Keratinocyte (primary cell): Measurements from ENCODE around the gene RILPL2. TPM values are rescaled to one million over a fixed set of nuclear protein-coding genes. Genes with fewer than 3 reads are reported as not detected.
"Not testable (repeated sequence)": the region's sequence is repeated elsewhere in the genome, so short reads cannot be mapped to it uniquely, and the experiment has no call there.

Source experiments
- DNase-seq: peaks from one replicate; pipeline ENCODE4 v3.0.0-alpha.2; 2011; ENCODE audit warnings: low read depth, missing footprints, low spot score
- FAIRE-seq: peaks from 2 replicates; lab custom pipeline; 2011; peaks lifted over from hg19 to GRCh38; lab: Jason Lieb, UNC
- H2AFZ ChIP-seq: 2 replicates; pipeline ENCODE4 v1.6.0; 2012; ENCODE audit warnings: low read length, control low read depth, inconsistent platforms; ENCODE audit not compliant: control insufficient read depth
- H3K27ac ChIP-seq: 2 replicates; pipeline ENCODE4 v1.5.1; 2011; ENCODE audit warnings: low read length; ENCODE audit not compliant: control insufficient read depth, insufficient read depth
- H3K27me3 ChIP-seq: 3 replicates; pipeline ENCODE4 v1.6.0; 2011; ENCODE audit warnings: low read length; ENCODE audit not compliant: control insufficient read depth, insufficient read depth; ENCODE audit errors: extremely low read depth
- H3K36me3 ChIP-seq, 2 experiments: 2 replicates in 1 of 2; 3 replicates in 1 of 2; pipeline ENCODE4 v1.5.1; 2011; ENCODE audit warnings: low read length in 2 of 2, mild to moderate bottlenecking in 1 of 2; ENCODE audit not compliant: control insufficient read depth in 2 of 2, insufficient read depth in 2 of 2; ENCODE audit errors: extremely low read depth in 1 of 2
- H3K4me1 ChIP-seq: 3 replicates; pipeline ENCODE4 v1.5.1; 2011; ENCODE audit warnings: low read length; ENCODE audit not compliant: control insufficient read depth, insufficient read depth; ENCODE audit errors: extremely low read depth
- H3K4me2 ChIP-seq: 3 replicates; pipeline ENCODE4 v1.6.0; 2011; ENCODE audit warnings: low read depth, low read length; ENCODE audit not compliant: control insufficient read depth, insufficient read depth; ENCODE audit errors: extremely low read depth
- H3K4me3 ChIP-seq, 3 experiments: fragments of 200-600 bp in 1 of 3; sonication (generic) in 1 of 3; 2 replicates in 2 of 3; 3 replicates in 1 of 3; pipeline ENCODE4 v1.5.1; 2011 to 2016; ENCODE audit warnings: low read length in 3 of 3, mild to moderate bottlenecking in 3 of 3, control low read depth in 2 of 3, inconsistent platforms in 1 of 3, low read depth in 1 of 3, mixed read lengths in 1 of 3, mixed run types in 1 of 3, moderate library complexity in 1 of 3; ENCODE audit not compliant: control insufficient read depth in 2 of 3, insufficient read depth in 2 of 3; ENCODE audit errors: extremely low read depth in 1 of 3
- H3K79me2 ChIP-seq: 2 replicates; pipeline ENCODE4 v1.6.0; 2012; ENCODE audit warnings: low read length; ENCODE audit not compliant: control insufficient read depth, insufficient read depth
- H3K9ac ChIP-seq: 3 replicates; pipeline ENCODE4 v1.6.0; 2011; ENCODE audit warnings: low read length; ENCODE audit not compliant: control insufficient read depth, insufficient read depth; ENCODE audit errors: extremely low read depth
- H3K9me1 ChIP-seq: 3 replicates; pipeline ENCODE4 v1.6.0; 2011; ENCODE audit warnings: low read length; ENCODE audit not compliant: control insufficient read depth, insufficient read depth; ENCODE audit errors: extremely low read depth
- H3K9me3 ChIP-seq: 2 replicates; pipeline ENCODE4 v1.5.1; 2012; ENCODE audit warnings: low read depth, low read length; ENCODE audit not compliant: control insufficient read depth
- H4K20me1 ChIP-seq: 3 replicates; pipeline ENCODE4 v1.6.0; 2011; ENCODE audit warnings: low read length; ENCODE audit not compliant: control insufficient read depth, insufficient read depth; ENCODE audit errors: extremely low read depth
- CTCF ChIP-seq, 3 experiments: IDR thresholded peaks in 1 of 3; conservative IDR thresholded peaks in 1 of 3; optimal IDR thresholded peaks in 1 of 3; 2 replicates in 2 of 3; 3 replicates in 1 of 3; pipeline versions ENCODE3 to v1.5.1; 2011; ENCODE audit warnings: low read length in 3 of 3, mild to moderate bottlenecking in 3 of 3, moderate library complexity in 2 of 3, control low read depth in 1 of 3, inconsistent platforms in 1 of 3; ENCODE audit not compliant: insufficient read depth in 2 of 3; ENCODE audit errors: extremely low read depth in 1 of 3
- EZH2 ChIP-seq: IDR thresholded peaks from one replicate; pipeline ENCODE4 v1.6.1; 2012; ENCODE audit warnings: inconsistent platforms, mild to moderate bottlenecking, low read length, moderate library complexity
- dilution Hi-C: fragments of 300-500 bp; cut with MboI; formaldehyde crosslinking; loops from one replicate; pipeline ENCODE4 v1.7.0; 2020; ENCODE audit warnings: low sequenced_read_pairs; ENCODE audit not compliant: extremely low pct_ligation_motif_present
- polyA plus RNA-seq, 5 experiments: library from polyadenylated mRNA; depleted of rRNA in 3 of 5; stranded (reverse) in 3 of 5; stranded (forward) in 1 of 5; unstranded in 1 of 5; fragments of >200 nt; gene quantifications; 1 replicate in 1 of 5; 2 replicates in 3 of 5; 3 replicates in 1 of 5; pipeline versions ENCODE4 v1.2.1 to v1.2.3, GENCODE V29; 2011 to 2012; ENCODE audit warnings: missing spikeins in 2 of 5, low read depth in 1 of 5, low replicate concordance in 1 of 5

The RILPL2 gene
- polyA plus RNA-seq, 1 donor (not counting 4 experiments of a cell fraction or from before 2014, with no cell fraction given), result 3.6 TPM

DNA sequence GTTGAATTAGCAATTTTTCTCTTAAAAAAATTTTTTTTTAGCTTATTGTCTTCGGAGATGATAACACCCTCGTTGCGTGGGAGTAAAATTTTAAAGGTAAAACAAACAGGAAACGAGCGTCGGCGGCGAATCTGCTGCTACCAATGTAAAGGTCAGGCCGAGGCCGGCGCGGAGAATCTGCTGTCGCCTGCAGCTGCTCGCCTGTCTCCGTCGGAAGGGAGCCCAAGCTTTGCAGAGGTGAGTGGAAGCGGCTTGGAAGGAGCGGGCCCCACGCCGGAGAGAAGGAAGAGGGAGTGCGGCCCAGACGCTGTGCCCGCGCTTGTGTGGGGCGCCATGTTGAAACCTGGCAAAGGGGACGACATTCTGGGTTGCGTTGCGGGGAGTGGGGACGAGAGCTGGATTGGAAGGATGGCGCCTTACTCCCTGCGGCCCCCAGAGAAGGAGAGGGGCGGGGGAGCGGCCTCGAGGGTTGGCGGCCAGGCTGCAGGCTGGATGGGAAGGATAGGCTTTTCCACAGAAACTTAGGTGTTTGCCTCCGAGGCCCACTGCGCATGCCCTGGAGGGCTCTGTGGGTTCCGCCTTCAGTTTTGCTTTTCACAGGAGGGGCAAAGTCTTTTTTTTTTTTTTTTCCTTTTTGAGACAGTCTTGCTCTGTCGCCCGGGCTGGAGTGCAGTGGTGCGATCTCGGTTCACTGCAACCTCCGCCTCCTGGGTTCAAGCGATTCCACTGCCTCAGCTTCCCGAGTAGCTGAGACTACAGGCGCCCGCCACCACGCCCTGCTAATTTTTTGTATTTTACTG, 21.7 kb upstream of the RILPL2 start, which contains the start of gene SNRNP35:
Gene SNRNP35 (plus strand): TSS at position 160 of the 800 bp plus-strand sequence. CDS start 7,402 bp downstream, outside the sequence.
- peaks cover 3% of the 10 kb centered on the region for H3K4me1 ChIP-seq
- H3K79me2 ChIP-seq, result peaks cover 26% of the 10 kb centered on the region
- no peaks in the 10 kb centered on the region for H3K9me3 ChIP-seq
- H3K4me3 ChIP-seq, result peak within 1 kb of the TSS; percentile 89 to 93 (median 89)
- peak within 1 kb of the TSS; percentile 95 for H3K9ac ChIP-seq
- peak within 1 kb of the TSS; percentile 98 for H2AFZ ChIP-seq
- H3K27me3 ChIP-seq, result no peaks in the 10 kb centered on the region
- TF ChIP-seq EZH2, result no peak
- no peak for TF ChIP-seq CTCF (optimal IDR thresholded peaks at IDR 0.05 in 1 of 3, IDR thresholded peaks at IDR 0.05 in 1 of 3, conservative IDR thresholded peaks at IDR 0.05 in 1 of 3; ENCODE audit: extremely low read depth in 1 of 3, insufficient read depth in 2 of 3, low read length in 3 of 3)
- no peaks in the 10 kb centered on the region for H4K20me1 ChIP-seq
- peaks cover 2 to 4% of the 10 kb centered on the region in 2 experiments for H3K36me3 ChIP-seq
- no peaks in the 10 kb centered on the region for H3K9me1 ChIP-seq
- DNase-seq (peak; percentile 26), FAIRE-seq (no peak)
- dilution Hi-C loops, result no loop called here
- peak within 1 kb of the TSS; percentile 95 for H3K27ac ChIP-seq
- H3K4me2 ChIP-seq, result peak within 1 kb of the TSS; percentile 78

GRCh38 chr12:123453165-123453564, 16.7 kb upstream of the RILPL2 start:
- no peak overlapping the region for H3K4me2 ChIP-seq
- no peak for TF ChIP-seq CTCF (optimal IDR thresholded peaks at IDR 0.05 in 1 of 3, IDR thresholded peaks at IDR 0.05 in 1 of 3, conservative IDR thresholded peaks at IDR 0.05 in 1 of 3; ENCODE audit: extremely low read depth in 1 of 3, insufficient read depth in 2 of 3, low read length in 3 of 3)
- TF ChIP-seq EZH2, result no peak
- H3K4me3 ChIP-seq, result no peak overlapping the region
- no peaks in the 10 kb centered on the region for H3K9me3 ChIP-seq
- no peak overlapping the region for H3K27ac ChIP-seq
- H3K79me2 ChIP-seq, result no peaks in the 10 kb centered on the region
- no peaks in the 10 kb centered on the region for H3K9me1 ChIP-seq
- H3K4me1 ChIP-seq, result no peaks in the 10 kb centered on the region
- H3K36me3 ChIP-seq, result no peaks in the 10 kb centered on the region
- no peaks in the 10 kb centered on the region for H3K27me3 ChIP-seq
- H3K9ac ChIP-seq, result no peak overlapping the region
- DNase-seq (no peak), FAIRE-seq (no peak)
- H4K20me1 ChIP-seq, result no peaks in the 10 kb centered on the region
- no peak overlapping the region for H2AFZ ChIP-seq
- dilution Hi-C loops, result no loop called here

DNA sequence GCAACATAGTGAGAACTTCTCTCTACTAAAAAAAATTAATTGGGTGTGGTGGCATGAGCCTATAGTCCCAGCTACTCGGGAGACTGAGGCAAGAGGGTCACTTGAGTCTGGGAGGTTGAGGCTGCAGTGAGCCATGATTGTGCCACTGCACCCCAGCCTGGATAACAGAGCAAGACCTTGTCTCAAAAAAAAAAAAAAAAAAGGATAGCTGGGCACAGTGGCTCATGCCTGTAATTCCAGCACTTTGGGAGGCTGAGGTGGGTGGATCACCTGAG, 15.7 kb upstream of the RILPL2 start:
- H3K79me2 ChIP-seq, dilution Hi-C loops, H3K9me3 ChIP-seq, DNase-seq, H3K36me3 ChIP-seq, H3K4me2 ChIP-seq, H3K27me3 ChIP-seq, FAIRE-seq, H3K4me1 ChIP-seq, H3K4me3 ChIP-seq, H4K20me1 ChIP-seq, H3K9ac ChIP-seq, H3K27ac ChIP-seq, H3K9me1 ChIP-seq, H2AFZ ChIP-seq: not testable (repeated sequence)
